DOHH2 (cell line): Measurements from ENCODE around the gene SRGAP1.

Experiments
- EZH2phosphoT487 ChIP-seq: fragments of 200-600 bp; sonication (generic); IDR thresholded peaks from 2 replicates; pipeline ENCODE4 v1.6.1; 2017; ENCODE audit warnings: borderline replicate concordance, mild to moderate bottlenecking, antibody characterized with exemption, low read length, moderate library complexity, mixed read lengths
- TF ChIP-seq, protein P1 (sequence below): fragments of 200-600 bp; sonication (generic); IDR thresholded peaks from one replicate; pipeline ENCODE4 v1.5.1; 2014; ENCODE audit warnings: antibody characterized with exemption, mild to moderate bottlenecking, low read depth, low read length; ENCODE audit not compliant: poor library complexity, severe bottlenecking

DNA sequence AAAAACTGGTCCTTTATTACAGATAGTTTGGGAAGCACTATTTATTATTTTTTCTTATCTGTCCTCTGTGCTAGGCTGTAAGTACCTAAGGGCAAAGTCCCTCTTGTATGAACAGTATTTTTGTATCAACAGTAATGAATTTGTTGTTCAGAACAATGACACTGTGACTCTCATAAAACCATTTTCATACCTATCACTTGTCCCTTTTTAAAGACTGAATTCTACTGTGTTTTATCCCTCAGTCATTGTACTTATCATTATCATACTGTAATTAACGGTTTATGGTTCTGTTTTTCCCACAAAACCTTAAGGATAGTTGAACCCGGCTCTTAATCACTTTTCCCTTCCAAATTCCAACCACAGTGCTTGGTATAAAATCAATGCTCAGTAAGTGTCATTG, 69.4 kb downstream of the SRGAP1 start:
- TF ChIP-seq, protein P1, sequence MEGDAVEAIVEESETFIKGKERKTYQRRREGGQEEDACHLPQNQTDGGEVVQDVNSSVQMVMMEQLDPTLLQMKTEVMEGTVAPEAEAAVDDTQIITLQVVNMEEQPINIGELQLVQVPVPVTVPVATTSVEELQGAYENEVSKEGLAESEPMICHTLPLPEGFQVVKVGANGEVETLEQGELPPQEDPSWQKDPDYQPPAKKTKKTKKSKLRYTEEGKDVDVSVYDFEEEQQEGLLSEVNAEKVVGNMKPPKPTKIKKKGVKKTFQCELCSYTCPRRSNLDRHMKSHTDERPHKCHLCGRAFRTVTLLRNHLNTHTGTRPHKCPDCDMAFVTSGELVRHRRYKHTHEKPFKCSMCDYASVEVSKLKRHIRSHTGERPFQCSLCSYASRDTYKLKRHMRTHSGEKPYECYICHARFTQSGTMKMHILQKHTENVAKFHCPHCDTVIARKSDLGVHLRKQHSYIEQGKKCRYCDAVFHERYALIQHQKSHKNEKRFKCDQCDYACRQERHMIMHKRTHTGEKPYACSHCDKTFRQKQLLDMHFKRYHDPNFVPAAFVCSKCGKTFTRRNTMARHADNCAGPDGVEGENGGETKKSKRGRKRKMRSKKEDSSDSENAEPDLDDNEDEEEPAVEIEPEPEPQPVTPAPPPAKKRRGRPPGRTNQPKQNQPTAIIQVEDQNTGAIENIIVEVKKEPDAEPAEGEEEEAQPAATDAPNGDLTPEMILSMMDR: no peak
- no peak for TF ChIP-seq EZH2phosphoT487
